Ovary (tissue), 3 donors: Measurements from ENCODE around the gene VAC14.

Experiments
- CTCF ChIP-seq, 3 donors: fragments of 450-650 bp in 2 of 3; fragments of 200-600 bp in 1 of 3; IDR thresholded peaks; one replicate each; pipeline versions ENCODE4 v1.5.1 to v1.8.0; 2016 to 2022; ENCODE audit warnings: antibody characterized with exemption in 3 of 3, mild to moderate bottlenecking in 1 of 3
- EP300 ChIP-seq: sonication (generic); formaldehyde crosslinking; IDR thresholded peaks from one replicate; pipeline ENCODE4 v1.6.1; 2017; ENCODE audit warnings: antibody characterized with exemption
- donor health status: DM: no; HTN: no; CAD: no.

- TF ChIP-seq EP300 = no peak
- no peak for TF ChIP-seq CTCF (IDR thresholded peaks at IDR 0.05)
Observed at GRCh38 chr16:70644763-70645597, 156.0 kb downstream of the VAC14 start.
